Hematopoietic multipotent progenitor cell treated with erythropoietin and hydrocortisone succinate and interleukin-3 and kit ligand, for 4 days (in vitro differentiated cells): Measurements from ENCODE around the gene COL24A1.
"Not testable (repeated sequence)": the region's sequence is repeated elsewhere in the genome, so short reads cannot be mapped to it uniquely, and the experiment has no call there.

Experiments
- DNase-seq: peaks from one replicate; pipeline ENCODE4 v3.0.0-alpha.2; 2015

The COL24A1 gene

DNA sequence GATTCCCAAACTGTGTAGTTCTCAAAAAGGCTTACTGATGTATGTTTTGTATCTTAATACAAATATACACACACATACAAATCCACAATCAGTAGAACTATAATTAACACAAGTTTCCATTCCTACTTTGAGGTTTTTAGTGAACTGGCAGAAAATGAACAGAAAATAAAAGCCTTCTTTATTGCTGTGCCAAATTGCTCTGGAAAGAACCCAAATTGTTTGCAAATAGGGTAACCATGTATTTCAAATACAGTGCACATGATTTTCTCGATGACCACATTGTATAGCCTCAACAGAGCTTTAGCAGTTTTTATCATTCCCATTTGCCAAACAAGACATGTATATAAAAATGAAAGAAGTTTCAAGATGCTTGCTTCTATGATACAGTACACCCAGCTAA lies 173.3 kb downstream of the COL24A1 start:
- DNase-seq: no peak

DNA sequence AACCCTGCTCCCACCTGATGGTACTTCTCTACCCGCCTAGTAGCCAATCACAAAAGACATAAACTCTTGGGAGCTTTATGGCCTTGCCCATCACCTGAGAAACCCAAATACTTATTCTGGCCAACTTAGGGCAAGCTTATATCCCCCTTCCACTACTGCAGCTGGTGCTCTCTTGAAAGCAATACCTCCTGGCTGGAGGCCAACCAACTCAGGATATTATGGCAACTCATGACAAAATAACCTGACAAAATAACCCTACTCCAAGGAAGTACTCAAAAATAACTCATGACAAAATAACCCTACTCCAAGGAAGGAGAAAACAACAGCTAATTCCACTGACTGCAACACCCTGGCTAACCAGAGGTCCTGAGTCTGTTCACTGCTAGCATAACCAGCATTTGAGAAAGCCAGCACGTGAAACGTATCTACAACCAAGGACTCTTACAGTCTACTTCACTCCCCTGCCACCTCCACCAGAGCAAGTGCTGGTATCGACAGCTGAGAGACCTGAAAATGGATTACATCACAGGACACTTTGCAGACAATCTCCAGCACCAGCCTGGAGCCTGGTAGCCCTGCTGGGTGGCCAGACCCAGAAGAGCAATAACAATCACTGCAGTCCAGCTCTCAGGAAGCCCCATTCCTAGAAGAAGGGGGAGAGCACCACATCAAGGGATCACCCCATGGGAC lies 179.9 kb downstream of the COL24A1 start:
- DNase-seq: no peak

DNA sequence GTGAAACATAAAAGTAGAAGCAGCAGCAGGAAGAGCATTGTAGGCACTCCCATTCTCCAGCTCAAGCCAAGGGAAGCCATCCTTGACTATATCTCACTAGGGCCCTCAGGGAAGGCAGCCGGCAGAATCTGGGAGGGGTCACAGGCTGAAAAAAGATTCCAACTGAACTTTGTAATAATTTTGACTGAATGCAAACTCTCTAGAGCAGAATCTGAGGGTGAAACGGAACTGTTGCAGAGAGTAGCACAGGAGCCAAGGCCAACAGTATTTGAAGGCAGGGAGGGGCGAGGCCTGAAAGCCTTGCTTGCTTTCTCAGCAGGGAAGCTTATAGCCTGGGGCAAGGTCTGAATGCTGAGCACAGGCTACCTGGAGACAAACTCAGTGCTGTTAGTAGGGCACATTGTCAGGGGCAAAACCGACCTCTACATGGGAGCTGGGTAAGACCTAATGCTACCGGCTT lies 180.6 kb downstream of the COL24A1 start:
- DNase-seq: no peak

DNA sequence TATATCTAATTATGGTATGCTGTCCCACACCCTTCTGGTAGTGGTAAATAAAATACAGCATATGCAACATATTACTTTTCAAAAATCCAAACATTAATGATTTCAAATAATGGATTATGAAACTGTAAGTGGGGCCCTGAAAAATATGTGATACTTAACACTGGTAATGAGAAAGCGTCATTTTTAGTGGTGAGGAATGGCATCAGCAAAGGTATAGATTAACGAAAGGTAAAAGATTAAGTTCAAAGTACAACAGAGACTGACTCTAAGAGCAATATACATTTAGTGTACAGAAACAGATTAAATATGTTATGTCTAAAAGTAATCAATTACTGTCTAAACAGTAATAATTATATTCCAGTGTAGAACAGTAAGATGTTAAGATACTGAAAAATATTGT lies 194.1 kb downstream of the COL24A1 start:
- no peak for DNase-seq

DNA sequence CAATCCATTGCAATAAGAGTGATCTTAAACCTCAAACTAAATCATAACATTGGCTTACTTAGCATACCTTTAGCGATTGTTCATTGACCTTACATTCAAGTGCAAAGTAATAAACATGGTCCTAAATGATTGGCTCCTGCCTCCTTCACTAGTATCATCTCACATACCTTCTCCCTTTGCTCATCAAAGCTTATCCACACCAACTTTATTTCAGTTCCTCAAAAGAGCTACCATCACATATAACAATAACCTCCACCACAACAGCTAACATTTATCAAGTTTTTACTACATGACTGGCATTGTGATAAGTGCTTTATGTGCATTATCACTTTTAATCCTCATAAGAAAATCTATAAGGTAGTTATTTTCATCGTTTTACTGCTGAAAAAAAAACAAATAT lies 198.8 kb downstream of the COL24A1 start:
- DNase-seq: no peak

DNA sequence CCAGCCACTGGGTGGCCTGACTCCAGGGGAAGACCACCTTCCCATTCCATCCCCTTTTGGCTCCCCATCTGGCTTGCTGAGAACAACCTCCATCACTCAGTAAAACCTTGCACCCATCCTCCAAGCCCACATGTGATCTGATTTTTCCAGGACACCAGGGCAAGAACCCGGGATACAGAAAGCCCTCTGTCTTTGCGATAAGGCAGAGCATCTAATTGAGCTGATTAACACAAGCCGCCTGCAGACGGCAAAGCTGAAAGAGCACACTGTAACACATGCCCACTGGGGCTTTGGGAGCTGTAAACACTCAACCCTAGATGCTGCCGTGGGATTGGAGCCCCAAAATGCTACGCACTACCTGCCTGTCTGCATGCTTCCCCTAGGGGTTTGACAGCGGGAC lies 201.4 kb downstream of the COL24A1 start:
- not testable (repeated sequence) for DNase-seq

DNA sequence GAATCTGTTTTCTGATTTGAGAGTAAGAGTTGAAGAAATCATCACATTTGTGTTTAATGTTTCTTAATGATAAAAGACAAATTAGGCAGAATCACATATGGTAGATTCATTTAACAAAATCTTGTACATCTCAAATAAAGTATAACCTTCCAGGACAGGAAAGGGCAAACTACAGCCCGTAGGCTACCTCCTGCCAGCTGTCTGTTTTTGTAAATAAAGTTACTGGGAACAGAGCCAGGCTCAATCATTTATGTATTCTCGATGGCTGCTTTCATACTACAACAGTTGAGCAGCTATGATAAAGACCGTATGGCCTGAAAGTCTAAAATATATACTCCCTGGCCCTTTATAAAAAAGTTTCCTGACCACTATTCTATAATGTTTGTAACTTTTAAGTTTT lies 204.1 kb downstream of the COL24A1 start:
- DNase-seq: no peak

DNA sequence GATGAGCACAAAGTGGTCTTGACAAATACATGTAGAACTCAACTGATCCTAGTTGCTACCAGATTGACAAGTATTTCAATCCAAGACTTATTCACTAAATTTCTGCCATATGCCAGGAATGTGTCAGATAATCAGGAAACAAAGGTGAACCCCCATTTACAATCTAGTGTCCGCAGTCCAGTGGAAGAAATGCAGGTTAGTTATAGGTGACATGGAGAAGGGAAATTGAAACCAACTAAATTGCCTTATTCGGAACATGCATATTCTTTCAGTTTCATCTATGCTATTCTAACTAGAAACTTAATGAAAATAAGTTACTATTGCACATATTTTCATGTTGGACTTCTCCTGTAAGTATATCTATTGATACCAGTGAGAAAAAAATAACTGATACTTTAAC lies 209.4 kb downstream of the COL24A1 start:
- DNase-seq: no peak

DNA sequence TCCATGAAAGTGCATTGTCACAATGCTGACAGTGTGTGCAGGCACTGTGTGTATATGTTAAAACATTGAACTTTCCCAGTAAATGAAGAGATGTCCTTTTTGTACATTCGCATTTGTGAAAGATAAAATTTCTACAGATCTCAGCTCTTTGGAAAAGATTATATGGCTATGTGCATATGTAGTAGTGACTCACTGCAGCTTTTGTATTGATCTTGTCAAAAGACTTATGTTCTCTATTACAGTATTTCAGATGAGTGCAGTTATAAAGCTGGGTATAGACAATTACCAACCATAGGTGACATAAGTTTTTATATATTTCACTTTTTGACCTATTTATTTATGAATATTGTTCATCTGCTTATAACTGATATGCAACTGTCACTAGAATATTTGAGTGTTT lies 212.6 kb downstream of the COL24A1 start:
- no peak for DNase-seq

DNA sequence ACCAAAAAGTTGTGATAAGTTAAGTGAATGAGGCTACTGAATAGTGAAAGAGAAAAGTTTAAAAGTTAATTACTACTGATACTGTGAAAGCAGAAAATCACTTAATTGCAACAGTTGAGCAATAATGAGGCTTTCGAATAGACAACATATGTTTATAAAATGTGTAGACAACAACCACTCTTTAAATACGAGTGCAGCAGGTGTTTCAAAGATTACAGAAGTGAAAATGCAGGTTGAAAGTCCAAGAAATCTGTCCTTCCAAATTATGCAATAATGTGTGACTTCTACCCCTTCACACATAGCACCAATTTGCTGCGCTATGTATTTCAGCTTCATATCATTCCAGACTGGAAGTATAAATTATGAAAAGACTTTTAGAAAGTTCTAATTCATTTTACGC lies 213.0 kb downstream of the COL24A1 start:
- DNase-seq: no peak

DNA sequence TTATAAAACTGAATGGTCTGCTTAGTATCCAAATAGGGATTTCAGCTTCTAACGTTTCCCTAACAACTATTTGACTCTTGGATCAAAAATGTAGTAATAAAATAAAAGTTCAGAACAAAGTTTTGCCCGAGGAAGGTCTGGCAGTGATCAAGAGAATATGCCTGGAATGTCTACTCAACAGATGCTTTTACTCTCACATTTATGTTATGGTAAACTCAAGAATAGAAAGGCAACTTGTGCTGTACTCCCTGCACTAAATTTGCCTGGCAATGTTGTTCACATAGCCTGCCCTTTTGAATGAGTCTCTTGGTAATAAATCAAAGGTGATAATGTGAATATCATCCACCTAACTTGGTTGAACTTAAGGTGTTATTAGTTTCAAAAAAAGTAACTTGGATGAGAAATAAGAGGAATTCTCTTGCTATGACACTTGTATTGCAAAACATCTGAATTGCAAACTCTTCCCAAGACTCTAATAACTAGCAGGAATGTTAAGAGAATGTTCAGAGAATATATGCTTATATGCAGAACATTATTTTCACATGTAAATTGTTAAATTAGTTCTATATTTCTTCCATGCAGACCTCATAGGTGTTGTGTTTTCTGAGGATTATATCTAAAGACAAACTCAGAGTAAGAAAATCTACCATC lies 215.8 kb downstream of the COL24A1 start:
- no peak for DNase-seq

DNA sequence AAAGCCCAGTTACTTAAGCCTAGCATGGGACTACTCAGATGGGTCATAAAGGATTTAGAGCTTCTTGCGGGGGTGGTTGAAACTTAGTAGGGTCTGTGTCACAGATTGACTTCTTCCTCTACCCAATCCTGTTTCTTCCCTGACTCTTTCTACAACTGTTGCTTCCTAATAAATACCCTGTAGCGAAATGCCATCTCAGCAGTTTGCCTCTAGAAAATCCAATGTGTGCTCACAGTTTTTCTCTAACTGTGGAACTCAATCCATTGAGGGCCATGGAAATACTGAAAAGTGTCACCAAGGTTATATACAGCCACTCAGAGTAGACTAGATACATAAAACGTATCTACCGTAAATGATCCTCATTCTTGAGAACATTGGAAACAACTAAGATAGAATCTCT lies 217.7 kb downstream of the COL24A1 start:
- DNase-seq: no peak

DNA sequence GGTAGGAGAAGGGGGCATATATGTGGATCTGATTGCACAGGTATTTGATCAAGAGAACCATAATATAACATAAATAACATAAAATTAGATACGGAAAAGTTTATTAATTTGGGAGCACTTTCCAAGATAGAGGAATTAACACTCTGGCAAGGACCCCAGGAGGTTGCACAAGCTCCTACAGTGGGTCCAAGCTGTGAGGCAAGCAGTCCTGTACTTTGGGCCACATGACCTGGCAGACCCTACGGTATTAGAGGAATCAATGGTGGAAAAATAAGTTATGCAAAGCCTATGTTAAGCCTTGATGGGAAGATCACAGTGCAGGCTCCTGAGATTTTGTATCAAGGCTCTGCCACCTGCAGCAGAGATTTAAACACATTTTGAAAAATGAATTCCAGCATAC lies 220.1 kb downstream of the COL24A1 start:
- DNase-seq: no peak

DNA sequence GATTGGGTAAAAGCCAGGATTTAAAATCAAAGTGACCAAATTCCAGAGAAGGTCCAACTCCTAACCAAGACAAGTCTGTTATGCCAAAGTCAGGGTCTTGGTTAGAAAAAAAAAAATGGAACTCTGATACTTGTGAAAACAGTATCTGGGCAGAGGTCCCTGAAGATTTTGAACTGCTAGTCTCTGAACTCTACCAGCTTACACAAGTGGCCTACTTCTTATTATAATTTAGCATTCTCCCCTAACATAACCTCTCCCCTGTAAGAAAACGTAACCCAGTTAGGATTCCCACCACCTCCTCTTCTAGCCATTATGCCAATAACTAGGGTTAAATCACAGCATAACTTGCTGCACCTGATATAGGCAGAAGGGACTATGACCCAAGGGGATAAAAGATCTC lies 220.5 kb downstream of the COL24A1 start:
- DNase-seq: no peak

DNA sequence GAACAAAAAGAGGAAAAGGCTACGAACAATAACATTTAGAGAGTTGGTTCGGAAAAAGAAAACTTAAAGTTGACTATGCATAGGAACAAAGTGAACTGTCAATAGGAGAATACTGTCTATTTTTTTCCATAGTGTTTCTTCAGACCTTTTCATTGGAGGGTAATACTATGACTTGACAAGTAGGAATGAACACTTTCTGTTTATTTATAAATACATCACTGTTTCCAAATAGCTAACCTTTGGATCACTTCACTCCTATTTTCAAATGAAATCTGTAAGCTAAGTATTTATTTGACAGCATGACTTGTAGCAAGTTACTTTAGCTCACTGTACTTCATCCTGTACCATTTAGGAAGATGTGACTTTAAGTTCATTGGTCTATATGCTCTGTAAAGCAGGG lies 221.3 kb downstream of the COL24A1 start:
- DNase-seq: no peak

DNA sequence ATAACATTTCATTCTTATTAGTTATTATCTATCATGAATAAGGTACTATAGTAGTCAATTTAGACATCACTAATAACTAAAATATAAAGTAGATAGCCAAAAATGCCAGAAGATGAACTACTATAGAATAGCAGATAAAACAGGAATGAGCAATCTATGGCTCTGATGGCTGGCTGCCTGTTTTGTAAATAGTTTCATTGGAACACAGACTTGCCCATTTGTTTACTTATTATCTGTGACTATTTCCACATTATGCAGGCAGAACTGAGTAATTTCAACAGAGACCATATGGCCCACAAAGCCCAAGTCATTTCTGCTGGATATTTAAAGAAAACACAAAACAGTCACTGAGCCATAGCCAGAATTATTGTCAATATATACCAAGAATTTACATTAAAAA lies 222.1 kb downstream of the COL24A1 start:
- DNase-seq: no peak

DNA sequence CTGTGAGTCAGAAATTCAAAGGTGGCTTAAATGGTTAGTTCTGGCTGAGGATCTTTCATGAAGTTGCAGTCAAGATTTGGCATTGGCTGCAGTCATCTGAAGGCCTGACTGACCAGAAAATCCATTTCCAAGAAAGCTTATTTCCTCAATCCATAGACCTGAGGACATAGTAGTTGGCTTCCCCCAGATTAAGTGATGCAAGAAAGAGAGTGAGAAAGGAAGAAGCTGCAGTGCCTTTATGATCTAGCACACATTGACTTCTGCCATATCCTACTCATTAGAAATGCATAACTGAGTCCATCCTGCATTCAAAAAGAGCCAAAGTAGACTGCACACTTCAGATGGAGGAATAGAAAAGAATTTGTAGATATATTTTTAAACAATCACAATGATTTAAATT lies 222.6 kb downstream of the COL24A1 start:
- no peak for DNase-seq

DNA sequence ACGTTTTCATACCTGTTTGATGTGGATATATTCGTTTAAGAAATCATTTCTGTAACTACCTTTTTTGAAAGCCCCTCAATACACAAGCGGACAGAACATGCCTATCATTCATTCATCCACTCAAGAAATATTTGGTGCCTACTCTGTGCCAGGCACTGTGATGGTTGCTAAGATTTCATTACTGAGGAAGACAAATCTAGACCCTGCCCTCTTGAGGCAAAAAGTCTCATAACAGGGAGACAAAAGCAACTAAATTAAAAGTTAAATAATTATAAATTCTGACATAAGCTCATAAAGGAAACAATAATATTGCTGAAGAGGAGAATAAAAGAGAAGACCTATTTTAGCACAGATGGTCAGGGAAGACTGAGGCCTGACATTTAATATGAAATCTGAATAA lies 244.8 kb downstream of the COL24A1 start:
- peak; percentile 19 for DNase-seq

DNA sequence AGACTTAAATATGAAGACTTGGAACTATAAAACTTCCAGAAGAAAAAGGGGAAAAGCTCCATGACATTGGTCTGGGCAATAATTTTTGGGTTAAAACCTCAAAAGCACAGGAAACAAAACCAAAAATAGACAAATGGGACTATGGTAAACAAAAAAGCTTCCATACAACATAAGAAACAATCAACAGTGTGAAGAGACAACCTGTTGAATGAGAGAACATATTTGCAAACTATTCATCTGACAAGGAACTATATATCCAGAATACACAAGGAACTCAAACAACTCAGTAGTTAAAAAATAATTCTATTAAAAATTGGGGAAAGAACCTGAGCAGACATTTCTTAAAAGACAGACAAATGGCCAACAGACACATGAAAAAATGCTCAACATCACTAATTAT lies 255.7 kb downstream of the COL24A1 start:
- DNase-seq: no peak

DNA sequence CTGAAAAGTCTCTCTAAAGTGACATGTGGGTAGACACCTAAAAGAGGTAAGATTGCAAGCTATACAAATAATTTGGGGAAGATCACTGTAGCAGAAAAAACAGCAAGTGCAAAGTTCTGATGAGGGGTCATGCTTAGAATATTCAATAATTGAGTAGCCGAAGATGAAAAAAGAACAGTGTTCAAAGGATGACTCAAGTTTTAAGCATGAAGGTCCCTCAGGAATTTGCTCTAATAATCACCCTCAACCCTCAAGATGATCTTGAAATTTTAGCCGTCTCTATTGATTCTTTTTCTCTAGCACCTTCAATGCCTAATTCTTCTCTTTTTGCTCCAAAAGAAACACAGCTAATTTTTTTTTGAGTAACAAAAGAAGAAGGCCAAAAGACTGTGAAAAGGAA lies 257.7 kb downstream of the COL24A1 start:
- no peak for DNase-seq

DNA sequence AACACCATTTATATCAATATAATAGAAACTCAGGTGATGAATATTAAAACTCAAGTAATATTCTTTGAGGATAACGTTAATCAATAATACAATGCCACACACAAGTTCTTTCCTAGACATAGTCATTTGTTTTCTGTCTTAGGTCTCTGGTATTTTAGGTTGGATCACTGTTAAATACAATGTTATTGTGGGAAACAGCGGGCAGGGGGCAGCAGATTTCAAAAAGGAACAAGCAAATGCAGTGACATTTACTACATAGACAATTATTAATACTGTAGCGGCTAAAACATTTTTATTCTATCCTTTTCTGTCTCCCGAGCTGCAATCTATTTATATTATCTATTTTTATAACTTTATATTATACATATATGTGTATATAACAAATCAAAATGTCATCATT lies 261.9 kb downstream of the COL24A1 start:
- DNase-seq: peak; percentile 80

DNA sequence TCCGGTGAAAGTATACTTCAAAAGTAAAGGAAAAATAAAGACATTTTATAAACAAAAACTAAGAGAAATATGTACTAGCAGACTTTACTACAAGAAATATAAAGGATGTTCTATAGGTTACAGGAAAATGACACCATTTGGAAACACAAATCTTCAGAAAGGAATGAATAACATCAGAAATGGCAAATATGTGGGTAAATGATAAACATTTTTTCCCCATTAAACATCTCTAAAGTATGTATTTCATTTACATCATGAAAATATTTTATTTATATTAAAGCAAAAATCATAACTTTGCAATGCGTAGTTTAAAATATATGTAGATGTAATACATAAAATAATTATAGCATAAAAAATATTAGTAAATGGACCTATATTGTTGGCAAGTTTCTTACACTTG lies 264.2 kb downstream of the COL24A1 start:
- no peak for DNase-seq

DNA sequence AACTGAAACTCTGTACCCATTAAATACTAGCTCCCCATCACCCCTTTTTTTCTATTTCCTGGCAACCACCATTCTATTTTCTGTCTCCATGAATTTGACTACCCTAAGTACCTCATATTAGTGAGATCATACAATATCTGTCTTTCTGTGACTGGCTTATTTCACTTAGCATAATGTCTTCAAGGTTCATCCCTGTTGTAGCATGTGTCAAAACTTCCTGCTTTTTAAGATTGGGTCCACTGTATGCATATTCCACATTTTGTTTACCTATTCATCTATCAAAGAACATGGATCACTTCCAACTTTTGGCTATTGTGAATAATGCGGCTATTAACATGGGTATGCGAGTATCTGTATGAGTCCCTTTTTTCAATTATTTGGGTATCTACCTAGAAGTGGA lies 266.7 kb downstream of the COL24A1 start:
- DNase-seq: no peak

DNA sequence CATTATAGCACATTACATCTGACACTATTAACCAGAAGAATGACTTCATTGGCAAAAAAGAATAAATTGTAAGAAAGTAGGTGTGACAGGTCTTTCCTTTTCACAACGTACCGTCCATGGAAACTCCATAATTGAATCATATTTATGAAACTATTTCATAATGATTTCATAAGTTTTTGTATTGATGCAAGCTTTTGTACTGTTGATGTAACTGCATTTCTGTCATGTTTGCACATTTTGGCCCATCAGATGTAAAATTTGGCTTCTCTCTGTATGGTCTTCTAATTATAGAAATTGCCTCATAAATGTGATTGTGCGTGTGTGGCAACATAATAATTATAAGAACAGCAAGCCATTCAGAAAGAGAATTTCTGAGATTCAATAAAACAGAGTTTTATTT lies 267.7 kb downstream of the COL24A1 start:
- no peak for DNase-seq
